Heart right ventricle (tissue), 16 donors: ENCODE data around the gene GAK. TPM values are rescaled to one million over a fixed set of nuclear protein-coding genes. Genes with fewer than 3 reads are reported as not detected.
"Not testable (repeated sequence)": the region's sequence is repeated elsewhere in the genome, so short reads cannot be mapped to it uniquely, and the experiment has no call there.

Source experiments
- ATAC-seq, 8 donors: fragments of 200-7000 bp; cut with Tn5 transposase; one replicate each; pipeline ENCODE4 v1.9.1; 2020; ENCODE audit warnings: mild to moderate bottlenecking in 8 of 8, moderate library complexity in 8 of 8, moderate number of reproducible peaks in 1 of 8
- DNase-seq, 2 donors: peaks; one replicate each; pipeline ENCODE4 v3.0.0-alpha.2; 2020
- H3K27ac ChIP-seq, 10 donors: fragments of 200-600 bp; sonication (generic) in 2 of 10; one replicate each; pipeline versions ENCODE4 v1.5.0 to v1.8.0; 2020 to 2022; ENCODE audit warnings: mild to moderate bottlenecking in 3 of 10
- H3K27me3 ChIP-seq, 7 donors: fragments of 200-600 bp; one replicate each; pipeline ENCODE4 v1.8.0; 2021 to 2022; ENCODE audit warnings: mild to moderate bottlenecking in 2 of 7
- H3K36me3 ChIP-seq, 9 donors: fragments of 200-600 bp; sonication (generic) in 1 of 9; one replicate each; pipeline versions ENCODE4 v1.5.0 to v1.8.0; 2020 to 2022; ENCODE audit warnings: mild to moderate bottlenecking in 2 of 9
- H3K4me1 ChIP-seq, 9 donors: fragments of 200-600 bp; sonication (generic) in 1 of 9; one replicate each; pipeline versions ENCODE4 v1.5.0 to v1.8.0; 2020 to 2022; ENCODE audit warnings: mild to moderate bottlenecking in 4 of 9
- H3K4me3 ChIP-seq, 10 donors: fragments of 200-600 bp; sonication (generic) in 2 of 10; one replicate each; pipeline versions ENCODE4 v1.5.0 to v1.8.0; 2020 to 2022; ENCODE audit warnings: mild to moderate bottlenecking in 7 of 10, moderate library complexity in 2 of 10
- H3K9me3 ChIP-seq, 11 donors: fragments of 200-600 bp in 10 of 11; sonication (generic) in 2 of 11; one replicate each; pipeline versions ENCODE4 v1.5.0 to v1.8.0; 2013 to 2022; ENCODE audit warnings: mild to moderate bottlenecking in 2 of 11, control low read depth in 1 of 11, moderate library complexity in 1 of 11
- CTCF ChIP-seq, 9 donors: fragments of 200-600 bp; sonication (generic) in 2 of 9; IDR thresholded peaks; one replicate each; pipeline versions ENCODE4 v1.5.0 to v1.8.0; 2021 to 2022; ENCODE audit warnings: antibody characterized with exemption in 9 of 9, mild to moderate bottlenecking in 5 of 9, moderate library complexity in 1 of 9
- WGBS, 2 donors: extraction: QIAGEN DNeasy Blood & Tissue Kit; methylation state at CpG; one replicate each; pipeline ENCODE4 v1.1.7; 2013; ENCODE audit warnings: inconsistent platforms in 1 of 2; 5-methylcytosine and 5-hydroxymethylcytosine counted together
- intact Hi-C, 10 donors: fragments of 100-400 bp; cut with DNase I; formaldehyde crosslinking; loops; one replicate each; pipeline versions ENCODE4 v1.11.1 to v1.14.2; 2022
- polyA plus RNA-seq, 2 donors: library from polyadenylated mRNA; stranded (reverse); fragments of 200-250 nt; gene quantifications; one replicate each; pipeline ENCODE4 v1.2.3, GENCODE V29; 2013
- total RNA-seq, 10 donors: library from RNA; stranded (reverse); fragmentation: NEBNext Ultra II Directional in 3 of 10; extraction: Animal tissue kit (Norgen Biotek cat#: 25700) in 3 of 10; gene quantifications; one replicate each; pipeline versions ENCODE4 v1.2.1 to v1.2.4, GENCODE V29; 2021 to 2023
- donor health status: Arrhythmogenic right ventricular cardiomyopathy.
- donor health status: ischemic (EF 13 %, LVEDD 7.1; RV severe dilation, severe dysfunction).
- donor health status: healthy with polysubstance abuse.
- donor health status: DM: no; HTN: yes; CAD: no.
- donor health status: DM: no; HTN: no; CAD: no.
- donor health status: ischemic (EF 25% LVEDD 6.9; RV normal size, moderate dysfunction).
- donor health status: ischemic (EF 25% LVEDD 5.7; RV mildly dilated, moderate dysfunction).
- donor health status: healthy.
- donor health status: DM: yes; HTN: yes; CAD: no.
- donor health status: Ischemic cardiomyopathy.
- donor health status: ischemic (EF 35%, LVEDD 5.7; RV mildly dilated, moderate dysfunction).
- donor health status: nonischemic (EF 11% LVEDD 7.7; RV severe dilation, severe dysfunction).
- donor health status: DM: yes; HTN: yes; CAD: no.
- donor health status: PGD.
- donor health status: ischemic (EF 29% LVEDD 5.4; RV normal size, mild dysfunction).
- donor health status: nonischemic (EF 23%, LVEDD 6.1; RV moderate dilation, normal function).

The GAK gene
- total and polyA plus RNA-seq, 12 donors = 21.0 to 105 (median 29.2) TPM

GRCh38 chr4:946103-946450 is 14.0 kb upstream of the GAK start:
- TF ChIP-seq CTCF (IDR thresholded peaks at IDR 0.05) = no peak
- Histone ChIP-seq H3K4me3 (no peak overlapping the region), H3K36me3 (peaks cover 0 to 17% (median 0%) of the 10 kb centered on the region in 9 donors), H3K9me3 (no peaks in the 10 kb centered on the region), H3K27ac (no peak overlapping the region), H3K27me3 (no peaks in the 10 kb centered on the region), H3K4me1 (peaks cover 0 to 6% (median 0%) of the 10 kb centered on the region in 9 donors)
- DNase-seq = no peak
- intact Hi-C loops = no loop called here
- 79 to 85% methylated on average over 9 of the region's 9 CpGs for WGBS, 2 donors
- ATAC-seq = no peak

- DNase-seq = no peak
- no peak for ATAC-seq
- Histone ChIP-seq H3K27me3 (no peaks in the 10 kb centered on the region), H3K4me1 (peaks cover 0 to 6% (median 0%) of the 10 kb centered on the region in 9 donors), H3K9me3 (no peaks in the 10 kb centered on the region), H3K27ac (no peak overlapping the region), H3K36me3 (peaks cover 0 to 17% (median 0%) of the 10 kb centered on the region in 9 donors), H3K4me3 (no peak overlapping the region)
- intact Hi-C loops = no loop called here
- no peak for TF ChIP-seq CTCF (IDR thresholded peaks at IDR 0.05)
- WGBS, 2 donors = 58 to 66% methylated on average over 28 of the region's 28 CpGs
Observed at GRCh38 chr4:945274-946102, 13.4 kb upstream of the GAK start.

- peaks cover 0 to 13% (median 0%) of the 10 kb centered on the region in 9 donors for H3K36me3 ChIP-seq
- ATAC-seq, H3K27me3 ChIP-seq, H3K27ac ChIP-seq, H3K9me3 ChIP-seq, H3K4me3 ChIP-seq, DNase-seq: not testable (repeated sequence)
- intact Hi-C loops = loop anchor here in 2 of 10 donors (5.0 to 10.0 kb wide), 3 partner anchors 33 to 255 kb away; partner anchors contain the start of genes DGKQ (in 1 of the 2) and SLC49A3 (in 1 of the 2)
- peaks cover 0 to 21% (median 0%) of the 10 kb centered on the region in 9 donors for H3K4me1 ChIP-seq
- 87 to 88% methylated on average over 4 of the region's 4 CpGs for WGBS, 2 donors
Observed at GRCh38 chr4:939508-939907, 7.4 kb upstream of the GAK start.

GRCh38 chr4:932713-933070 is 576 bp upstream of the GAK start:
- H3K27ac ChIP-seq = peak overlapping the region in 9 of 10 donors; percentile 87 to 98 (median 92)
- H3K9me3 ChIP-seq = no peaks in the 10 kb centered on the region
- intact Hi-C loops = loop anchor here in 2 of 10 donors (5.0 to 10.0 kb wide), 3 partner anchors 148 to 248 kb away; partner anchors contain the start of gene SLC49A3 (in 1 of the 2)
- H3K36me3 ChIP-seq = peaks cover 0 to 4% (median 0%) of the 10 kb centered on the region in 9 donors
- H3K27me3 ChIP-seq = no peaks in the 10 kb centered on the region
- peak overlapping the region; percentile 87 to 100 (median 98) for H3K4me3 ChIP-seq
- ATAC-seq = peak in 6 of 8 donors; percentile 5 to 31 (median 18)
- TF ChIP-seq CTCF (IDR thresholded peaks at IDR 0.05) = no peak
- peaks cover 8 to 70% (median 46%) of the 10 kb centered on the region in 9 donors for H3K4me1 ChIP-seq
- 2 to 4% methylated on average over 11 of the region's 11 CpGs for WGBS, 2 donors
- no peak for DNase-seq
